IMR-90 (cell line): ENCODE results near the gene DIRAS3. TPM values are rescaled to one million over a fixed set of nuclear protein-coding genes. Genes with fewer than 3 reads are reported as not detected.
"Not testable (repeated sequence)": the region's sequence is repeated elsewhere in the genome, so short reads cannot be mapped to it uniquely, and the experiment has no call there.

Source experiments
- ATAC-seq: fragments of 200-7000 bp; cut with Tn5 transposase; 2 replicates; pipeline ENCODE4 v1.9.1; 2020; ENCODE audit warnings: low read depth, mild to moderate bottlenecking, moderate library complexity
- BruUV-seq: library from RNA; stranded (reverse); fragments of 400-500 nt; replicated peaks from 2 replicates; lab custom pipeline; 2021; lab: Mats Ljungman, UMichigan
- CTCF ChIA-PET: fragments of 300-600 bp; formaldehyde crosslinking; extraction: SDS; loops from one replicate; lab custom pipeline; 2021; ENCODE audit warnings: antibody characterized with exemption; lab: Yijun Ruan, JAX
- POLR2A ChIA-PET: fragments of 300-600 bp; sonication (Branson Sonifier 250); formaldehyde crosslinking; loops from one replicate; lab custom pipeline; 2022; ENCODE audit warnings: antibody characterized with exemption; ENCODE audit not compliant: unreplicated experiment; lab: Charles Lee
- DNase-seq: peaks from one replicate; pipeline ENCODE4 v3.0.0; 2013
- H2AFZ ChIP-seq: replicated peaks from 2 replicates; pipeline ENCODE3; 2013; ENCODE audit warnings: low read length, mild to moderate bottlenecking; ENCODE audit not compliant: poor library complexity
- H2AK5ac ChIP-seq: 2 replicates; pipeline ENCODE4 v1.6.1; 2013; ENCODE audit warnings: low read depth, low read length, inconsistent platforms
- H2AK9ac ChIP-seq: replicated peaks from 2 replicates; pipeline ENCODE3; 2013; ENCODE audit warnings: mild to moderate bottlenecking, low read depth, low read length, moderate library complexity; ENCODE audit not compliant: poor library complexity
- H2BK120ac ChIP-seq: 2 replicates; pipeline ENCODE4 v1.6.1; 2013; ENCODE audit warnings: low read depth, low read length, inconsistent platforms
- H2BK15ac ChIP-seq: 3 replicates; pipeline ENCODE4 v1.6.1; 2013; ENCODE audit warnings: low read depth, low read length, inconsistent platforms
- H2BK20ac ChIP-seq: 2 replicates; pipeline ENCODE4 v1.6.1; 2013; ENCODE audit warnings: low read depth, mild to moderate bottlenecking, inconsistent platforms, low read length, moderate library complexity
- H2BK5ac ChIP-seq: 2 replicates; pipeline ENCODE4 v1.6.1; 2013; ENCODE audit warnings: mild to moderate bottlenecking, low read depth, low read length, inconsistent platforms; ENCODE audit not compliant: poor library complexity, severe bottlenecking
- H3K14ac ChIP-seq: replicated peaks from 2 replicates; pipeline ENCODE4 v1.6.1; 2013; ENCODE audit warnings: low read depth, low read length, inconsistent platforms
- H3K18ac ChIP-seq: 2 replicates; pipeline ENCODE4 v1.6.1; 2013; ENCODE audit warnings: low read depth, low read length, control low read depth
- H3K23ac ChIP-seq: 2 replicates; pipeline ENCODE4 v1.6.1; 2013; ENCODE audit warnings: low read depth, low read length, inconsistent platforms
- H3K27ac ChIP-seq: 2 replicates; pipeline ENCODE4 v1.5.1; 2013; ENCODE audit warnings: mild to moderate bottlenecking, control low read depth, low read length; ENCODE audit not compliant: insufficient read depth
- H3K27me3 ChIP-seq: 2 replicates; pipeline ENCODE4 v1.6.1; 2013; ENCODE audit warnings: low read length; ENCODE audit not compliant: control insufficient read depth, insufficient read depth
- H3K36me3 ChIP-seq: 2 replicates; pipeline ENCODE4 v1.6.1; 2013; ENCODE audit warnings: low read length, mixed read lengths; ENCODE audit not compliant: control insufficient read depth, insufficient read depth
- H3K4ac ChIP-seq: 2 replicates; pipeline ENCODE4 v1.6.1; 2013; ENCODE audit warnings: low read depth, low read length, inconsistent platforms
- H3K4me1 ChIP-seq: 2 replicates; pipeline ENCODE4 v1.6.1; 2013; ENCODE audit warnings: low read length, mixed read lengths; ENCODE audit not compliant: control insufficient read depth, insufficient read depth
- H3K4me2 ChIP-seq: 2 replicates; pipeline ENCODE4 v1.6.1; 2013; ENCODE audit warnings: low read depth, mild to moderate bottlenecking, control low read depth, low read length, moderate library complexity
- H3K4me3 ChIP-seq: 2 replicates; pipeline ENCODE4 v1.5.1; 2013; ENCODE audit warnings: low read depth, mild to moderate bottlenecking, control low read depth, low read length, moderate library complexity; ENCODE audit not compliant: insufficient read depth
- H3K56ac ChIP-seq: 2 replicates; pipeline ENCODE4 v1.6.1; 2013; ENCODE audit warnings: low read length, inconsistent platforms; ENCODE audit not compliant: insufficient read depth; ENCODE audit errors: extremely low read depth
- H3K79me1 ChIP-seq, 2 experiments: 2 replicates each; pipeline ENCODE4 v1.6.1; 2013; ENCODE audit warnings: low read length in 2 of 2, inconsistent platforms in 1 of 2, low read depth in 1 of 2
- H3K9ac ChIP-seq: 2 replicates; pipeline ENCODE4 v1.6.1; 2013; ENCODE audit warnings: low read depth, low read length, control low read depth
- H3K9me1 ChIP-seq: 2 replicates; pipeline ENCODE4 v1.6.1; 2013; ENCODE audit warnings: low read length, inconsistent platforms; ENCODE audit not compliant: insufficient read depth
- H3K9me3 ChIP-seq: 2 replicates; pipeline ENCODE4 v1.6.1; 2013; ENCODE audit warnings: low read length; ENCODE audit not compliant: control insufficient read depth, insufficient read depth
- H4K20me1 ChIP-seq: 2 replicates; pipeline ENCODE4 v1.6.1; 2013; ENCODE audit warnings: low read length, inconsistent platforms; ENCODE audit not compliant: insufficient read depth
- H4K5ac ChIP-seq: 2 replicates; pipeline ENCODE4 v1.6.1; 2013; ENCODE audit warnings: mild to moderate bottlenecking, low read depth, low read length, control low read depth
- H4K8ac ChIP-seq, 2 experiments: 2 replicates each; pipeline ENCODE4 v1.6.1; 2013; ENCODE audit warnings: low read depth in 2 of 2, low read length in 2 of 2, control low read depth in 1 of 2, inconsistent platforms in 1 of 2
- H4K91ac ChIP-seq: 2 replicates; pipeline ENCODE4 v1.6.1; 2013; ENCODE audit warnings: low read depth, low read length, inconsistent platforms; ENCODE audit not compliant: insufficient read depth
- BHLHE40 ChIP-seq: fragments of 150-350 bp; IDR thresholded peaks from 2 replicates; pipeline ENCODE4 v1.6.1; 2016; ENCODE audit warnings: mild to moderate bottlenecking, low read depth, low read length
- CEBPB ChIP-seq: IDR thresholded peaks from 2 replicates; pipeline ENCODE4 v1.6.1; 2012; ENCODE audit warnings: low read depth, low read length, improper control_type of control experiment
- CHD1 ChIP-seq: IDR thresholded peaks from 2 replicates; pipeline ENCODE4 v1.6.1; 2012; ENCODE audit warnings: low read depth, low read length, improper control_type of control experiment
- MAFK ChIP-seq: IDR thresholded peaks from 2 replicates; pipeline ENCODE4 v1.6.1; 2012; ENCODE audit warnings: low read depth, low read length, improper control_type of control experiment
- MAZ ChIP-seq: IDR thresholded peaks from 2 replicates; pipeline ENCODE4 v1.6.1; 2012; ENCODE audit warnings: low read depth, mild to moderate bottlenecking, low read length, improper control_type of control experiment, moderate library complexity, borderline replicate concordance
- MXI1 ChIP-seq: IDR thresholded peaks from 2 replicates; pipeline ENCODE4 v1.6.1; 2012; ENCODE audit warnings: low read depth, mild to moderate bottlenecking, low read length, moderate library complexity, borderline replicate concordance
- SMC3 ChIP-seq: fragments of 150-350 bp; IDR thresholded peaks from 2 replicates; pipeline ENCODE4 v1.6.1; 2016; ENCODE audit warnings: low read depth, mild to moderate bottlenecking, antibody characterized with exemption, low read length, moderate library complexity
- WGBS, 2 experiments: methylation state at CpG; one replicate each; pipeline versions ENCODE4 v1.1.5 to v1.1.7; 2013; ENCODE audit warnings: missing lambda C conversion rate in 2 of 2; ENCODE audit not compliant: insufficient read length in 1 of 2; ENCODE audit errors: extremely low coverage in 2 of 2; 5-methylcytosine and 5-hydroxymethylcytosine counted together
- dilution Hi-C: fragments of 300-500 bp; cut with HindIII; formaldehyde crosslinking; loops from one replicate; pipeline ENCODE4 v1.14.3; 2018; ENCODE audit warnings: low sequenced_read_pairs; ENCODE audit not compliant: unreplicated experiment
- in situ Hi-C: fragments of 300-500 bp; cut with MboI; formaldehyde crosslinking; loops from 3 replicates; pipeline ENCODE4 v1.14.3; 2019; ENCODE audit warnings: low sequenced_read_pairs, inconsistent platforms, mixed read lengths
- intact Hi-C: fragments of 100-400 bp; cut with micrococcal nuclease; formaldehyde crosslinking; loops from 2 replicates; pipeline ENCODE4 v1.10.0; 2022
- polyA plus RNA-seq, 3 experiments: library from polyadenylated mRNA; depleted of rRNA; stranded (reverse); fragments of >200 nt; gene quantifications; 2 replicates each; pipeline ENCODE4 v1.2.3, GENCODE V29; 2012; ENCODE audit warnings: low replicate concordance in 1 of 3
- total RNA-seq: library from RNA; depleted of rRNA; stranded (reverse); fragments of >200 nt; gene quantifications from 2 replicates; pipeline ENCODE4 v1.2.3, GENCODE V29; 2012

DIRAS3 gene
- total and polyA plus RNA-seq, 2 of the 4 experiments (the other 2 are of a cell fraction): 8.6 to 14.6 TPM

DNA sequence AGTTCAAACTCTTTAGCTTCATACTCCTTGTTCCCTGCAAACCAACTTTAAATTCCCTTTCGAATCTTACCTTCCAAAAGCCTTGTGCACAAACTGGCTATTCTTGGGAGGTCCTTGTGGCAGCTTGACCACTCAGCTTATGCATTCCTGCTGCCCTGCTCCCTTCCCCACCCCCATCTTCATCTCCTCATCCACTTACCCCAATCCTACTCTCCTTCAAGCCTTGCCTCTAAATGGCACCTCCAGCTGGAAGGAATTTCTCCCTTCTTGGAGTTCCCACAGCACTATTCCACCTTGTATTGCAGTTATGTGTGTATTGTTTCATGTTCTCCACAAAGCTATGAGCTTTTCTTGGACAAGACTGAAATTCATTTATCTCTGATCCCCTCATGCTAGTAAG, 15.3 kb upstream of the DIRAS3 start:
- H3K4me1 ChIP-seq: no peaks in the 10 kb centered on the region
- POLR2A ChIA-PET: no interaction called here
- H4K5ac ChIP-seq: no peak overlapping the region
- no peak overlapping the region for H3K18ac ChIP-seq
- no peak overlapping the region for H3K4me3 ChIP-seq
- no peak overlapping the region for H3K27ac ChIP-seq
- no peaks in the 10 kb centered on the region for H3K27me3 ChIP-seq
- H3K4ac ChIP-seq: no peak overlapping the region
- no peaks in the 10 kb centered on the region for H3K9me3 ChIP-seq
- intact Hi-C loops (no loop called here), in situ Hi-C loops (no loop called here), dilution Hi-C loops (no loop called here)
- no peak overlapping the region for H2BK20ac ChIP-seq
- no peak overlapping the region for H3K4me2 ChIP-seq
- no peak overlapping the region for H3K9ac ChIP-seq
- no peaks in the 10 kb centered on the region for H3K79me1 ChIP-seq
- no peak overlapping the region for H3K14ac ChIP-seq
- no peak overlapping the region for H2BK15ac ChIP-seq
- H4K20me1 ChIP-seq: no peaks in the 10 kb centered on the region
- H2AFZ ChIP-seq: no peak overlapping the region
- H2BK5ac ChIP-seq: no peak overlapping the region
- 100% methylated on average over 1 of the region's 1 CpG; no CpG with 5 or more reads in 1 of the 2 experiments for WGBS, 2 experiments
- no peak overlapping the region for H2BK120ac ChIP-seq
- H3K36me3 ChIP-seq: no peaks in the 10 kb centered on the region
- CTCF ChIA-PET: no interaction called here
- no peak overlapping the region for H2AK5ac ChIP-seq
- H3K9me1 ChIP-seq: no peaks in the 10 kb centered on the region
- no peak overlapping the region for H3K23ac ChIP-seq
- DNase-seq (no peak), ATAC-seq (no peak)
- TF ChIP-seq CHD1: no peak
- TF ChIP-seq MAFK: no peak
- no peak for TF ChIP-seq MAZ
- TF ChIP-seq SMC3: no peak
- no peak for TF ChIP-seq BHLHE40
- TF ChIP-seq MXI1: no peak
- TF ChIP-seq CEBPB: no peak
- H4K8ac ChIP-seq: no peak overlapping the region
- no TSS peak for BruUV-seq
- H4K91ac ChIP-seq: no peak overlapping the region
- H3K56ac ChIP-seq: no peak overlapping the region
- H2AK9ac ChIP-seq: no peak overlapping the region

DNA sequence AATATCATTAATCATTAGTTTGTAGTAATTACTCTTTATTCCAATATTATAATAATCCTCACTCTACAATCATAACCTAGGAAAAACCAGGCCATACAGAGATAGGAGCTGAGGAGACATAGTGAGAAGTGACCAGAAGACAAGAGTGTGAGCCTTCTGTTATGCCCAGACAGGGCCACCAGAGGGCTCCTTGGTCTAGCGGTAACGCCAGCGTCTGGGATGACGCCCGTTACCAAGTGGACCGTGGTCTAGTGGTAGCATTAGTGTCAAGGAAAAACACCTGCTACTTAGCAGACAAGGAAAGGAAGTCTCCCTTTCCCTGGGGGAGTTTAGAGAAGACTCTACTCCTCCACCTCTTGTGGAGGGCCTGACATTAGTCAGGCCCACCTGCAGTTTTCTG, 7.6 kb upstream of the DIRAS3 start:
- BruUV-seq, H3K4me3 ChIP-seq, H2BK120ac ChIP-seq, H3K18ac ChIP-seq, H2BK20ac ChIP-seq, H3K23ac ChIP-seq, POLR2A ChIA-PET, H4K8ac ChIP-seq, H3K14ac ChIP-seq, H4K91ac ChIP-seq, H2BK5ac ChIP-seq, in situ Hi-C loops, H3K79me1 ChIP-seq, H3K27ac ChIP-seq, intact Hi-C loops, H2AK9ac ChIP-seq, ATAC-seq, H3K9ac ChIP-seq, H3K4me1 ChIP-seq, H4K20me1 ChIP-seq, H3K4ac ChIP-seq, DNase-seq, H3K36me3 ChIP-seq, H3K56ac ChIP-seq, H3K9me3 ChIP-seq, H3K9me1 ChIP-seq, H2AK5ac ChIP-seq, H2BK15ac ChIP-seq, H3K27me3 ChIP-seq, H3K4me2 ChIP-seq, dilution Hi-C loops, H2AFZ ChIP-seq, H4K5ac ChIP-seq: not testable (repeated sequence)
- CTCF ChIA-PET: interaction anchor here (1.2 kb wide), 1 partner anchor 9 kb away, joined by 3 read pairs; no protein-coding TSS in a partner anchor
- WGBS, 2 experiments: no CpG with 5 or more reads among the region's 6 CpGs
